Right lobe of liver (tissue), 6 donors: ENCODE measurements around the gene DPYD. TPM values are rescaled to one million over a fixed set of nuclear protein-coding genes. Genes with fewer than 3 reads are reported as not detected.
A peak's percentile ranks its signal among the peaks of the same experiment; 100 is the strongest.

ENCODE experiments used
- ATAC-seq, 4 donors: fragments of 200-7000 bp; cut with Tn5 transposase; one replicate each; pipeline ENCODE4 v1.9.1; 2020; ENCODE audit warnings: mild to moderate bottlenecking in 4 of 4, moderate library complexity in 4 of 4
- DNase-seq, 3 donors: peaks; one replicate each; pipeline ENCODE4 v3.0.0-alpha.2; 2020
- H3K27ac ChIP-seq, 3 donors: fragments of 200-600 bp; one replicate each; pipeline ENCODE4 v1.8.0; 2022
- H3K27me3 ChIP-seq, 2 donors: fragments of 200-600 bp; one replicate each; pipeline ENCODE4 v1.8.0; 2022
- H3K36me3 ChIP-seq, 4 donors: fragments of 200-600 bp; sonication (generic) in 1 of 4; one replicate each; pipeline versions ENCODE4 v1.5.1 to v1.8.0; 2017 to 2022; ENCODE audit warnings: control low read depth in 1 of 4
- H3K4me1 ChIP-seq, 4 donors: fragments of 200-600 bp; sonication (generic) in 1 of 4; one replicate each; pipeline versions ENCODE4 v1.5.1 to v1.8.0; 2017 to 2022; ENCODE audit warnings: control low read depth in 1 of 4
- H3K4me3 ChIP-seq, 3 donors: fragments of 200-600 bp; one replicate each; pipeline ENCODE4 v1.8.0; 2022
- H3K9me3 ChIP-seq, 4 donors: fragments of 200-600 bp; sonication (generic) in 1 of 4; one replicate each; pipeline versions ENCODE4 v1.5.1 to v1.8.0; 2017 to 2022; ENCODE audit warnings: control low read depth in 1 of 4
- CTCF ChIP-seq, 4 donors: fragments of 200-600 bp in 3 of 4; fragments of 450-650 bp in 1 of 4; IDR thresholded peaks; one replicate each; pipeline versions ENCODE4 v1.5.1 to v1.8.0; 2016 to 2022; ENCODE audit warnings: antibody characterized with exemption in 4 of 4, mild to moderate bottlenecking in 2 of 4
- POLR2A ChIP-seq: fragments of 450-650 bp; IDR thresholded peaks from one replicate; pipeline ENCODE4 v1.6.1; 2017; ENCODE audit warnings: antibody characterized with exemption, mild to moderate bottlenecking
- WGBS: methylation state at CpG from one replicate; pipeline ENCODE4 v1.1.6; 2018; ENCODE audit warnings: low coverage, low lambda C conversion rate; ENCODE audit not compliant: insufficient coverage; ENCODE audit errors: missing lambda C conversion rate; 5-methylcytosine and 5-hydroxymethylcytosine counted together
- intact Hi-C, 2 donors: fragments of 100-400 bp; cut with DNase I; formaldehyde crosslinking; loops; one replicate each; pipeline versions ENCODE4 v1.11.2 to v1.14.1; 2022
- total RNA-seq, 6 experiments: library from RNA; depleted of rRNA in 2 of 6; stranded (reverse); fragments of >200 nt in 2 of 6; fragmentation: NEBNext Ultra II Directional in 3 of 6; extraction: Animal tissue kit (Norgen Biotek cat#: 25700) in 3 of 6; gene quantifications; one replicate each; pipeline versions ENCODE4 v1.1.0 to v1.2.4, GENCODE V29; 2016 to 2023
- donor health status: DM: no; HTN: yes; CAD: no.
- donor health status: DM: no; HTN: no; CAD: no.
- donor health status: DM: no; HTN: no; CAD: no.
- donor health status: DM: no; HTN: yes; CAD: no.
- donor health status: DM: no; HTN: yes; CAD: no.

DPYD gene
- total RNA-seq, 6 experiments from 2014 or later, result 25.2 to 74.4 (median 40.0) TPM

- H3K4me1 ChIP-seq, result no peaks in the 10 kb centered on the region
- TF ChIP-seq CTCF (IDR thresholded peaks at IDR 0.05) (no peak), POLR2A (no peak)
- no peak overlapping the region for H3K27ac ChIP-seq
- no peaks in the 10 kb centered on the region for H3K36me3 ChIP-seq
- intact Hi-C loops, result no loop called here
- 98% methylated on average over 5 of the region's 5 CpGs for WGBS
- no peaks in the 10 kb centered on the region for H3K9me3 ChIP-seq
- ATAC-seq, result no peak
- no peak overlapping the region for H3K4me3 ChIP-seq
- H3K27me3 ChIP-seq, result no peaks in the 10 kb centered on the region
- no peak for DNase-seq
Observed at GRCh38 chr1:97136996-97137395, 783.8 kb downstream of the DPYD start.

GRCh38 chr1:97135972-97136371 lies 784.9 kb downstream of the DPYD start:
- Histone ChIP-seq H3K4me3 (no peak overlapping the region), H3K36me3 (no peaks in the 10 kb centered on the region), H3K4me1 (no peaks in the 10 kb centered on the region), H3K9me3 (no peaks in the 10 kb centered on the region), H3K27ac (no peak overlapping the region), H3K27me3 (no peaks in the 10 kb centered on the region)
- intact Hi-C loops, result no loop called here
- no peak for TF ChIP-seq CTCF (IDR thresholded peaks at IDR 0.05)
- no peak for TF ChIP-seq POLR2A
- 96% methylated on average over 4 of the region's 4 CpGs for WGBS
- DNase-seq (no peak), ATAC-seq (no peak)

GRCh38 chr1:97128426-97128825 lies 792.4 kb downstream of the DPYD start:
- Histone ChIP-seq H3K9me3 (no peaks in the 10 kb centered on the region), H3K27ac (no peak overlapping the region), H3K4me3 (no peak overlapping the region), H3K36me3 (no peaks in the 10 kb centered on the region), H3K27me3 (no peaks in the 10 kb centered on the region), H3K4me1 (no peaks in the 10 kb centered on the region)
- TF ChIP-seq POLR2A, result no peak
- TF ChIP-seq CTCF (IDR thresholded peaks at IDR 0.05), result no peak
- WGBS, result 93% methylated on average over 3 of the region's 3 CpGs
- intact Hi-C loops, result no loop called here
- DNase-seq (no peak), ATAC-seq (no peak)

- TF ChIP-seq POLR2A (no peak), CTCF (IDR thresholded peaks at IDR 0.05) (no peak)
- ATAC-seq, result peak in 1 of 4 donors; percentile 20
- Histone ChIP-seq H3K27me3 (no peaks in the 10 kb centered on the region), H3K9me3 (no peaks in the 10 kb centered on the region), H3K36me3 (no peaks in the 10 kb centered on the region), H3K27ac (no peak overlapping the region), H3K4me3 (no peak overlapping the region), H3K4me1 (no peaks in the 10 kb centered on the region)
- no peak for DNase-seq
- intact Hi-C loops, result no loop called here
- WGBS, result 90% methylated on average over 3 of the region's 3 CpGs
Observed at GRCh38 chr1:97123717-97124431, 797.0 kb downstream of the DPYD start.
